IMR-90 (cell line): ENCODE measurements around the gene MIPEP. TPM values are rescaled to one million over a fixed set of nuclear protein-coding genes. Genes with fewer than 3 reads are reported as not detected.
A peak's percentile ranks its signal among the peaks of the same experiment; 100 is the strongest.

Source experiments
- ATAC-seq: fragments of 200-7000 bp; cut with Tn5 transposase; 2 replicates; pipeline ENCODE4 v1.9.1; 2020; ENCODE audit warnings: low read depth, mild to moderate bottlenecking, moderate library complexity
- BruUV-seq: library from RNA; stranded (reverse); fragments of 400-500 nt; replicated peaks from 2 replicates; lab custom pipeline; 2021; lab: Mats Ljungman, UMichigan
- CTCF ChIA-PET: fragments of 300-600 bp; formaldehyde crosslinking; extraction: SDS; loops from one replicate; lab custom pipeline; 2021; ENCODE audit warnings: antibody characterized with exemption; lab: Yijun Ruan, JAX
- POLR2A ChIA-PET: fragments of 300-600 bp; sonication (Branson Sonifier 250); formaldehyde crosslinking; loops from one replicate; lab custom pipeline; 2022; ENCODE audit warnings: antibody characterized with exemption; ENCODE audit not compliant: unreplicated experiment; lab: Charles Lee
- DNase-seq: peaks from one replicate; pipeline ENCODE4 v3.0.0; 2013
- H2AFZ ChIP-seq: replicated peaks from 2 replicates; pipeline ENCODE3; 2013; ENCODE audit warnings: low read length, mild to moderate bottlenecking; ENCODE audit not compliant: poor library complexity
- H2AK5ac ChIP-seq: 2 replicates; pipeline ENCODE4 v1.6.1; 2013; ENCODE audit warnings: low read depth, low read length, inconsistent platforms
- H2AK9ac ChIP-seq: replicated peaks from 2 replicates; pipeline ENCODE3; 2013; ENCODE audit warnings: mild to moderate bottlenecking, low read depth, low read length, moderate library complexity; ENCODE audit not compliant: poor library complexity
- H2BK120ac ChIP-seq: 2 replicates; pipeline ENCODE4 v1.6.1; 2013; ENCODE audit warnings: low read depth, low read length, inconsistent platforms
- H2BK15ac ChIP-seq: 3 replicates; pipeline ENCODE4 v1.6.1; 2013; ENCODE audit warnings: low read depth, low read length, inconsistent platforms
- H2BK20ac ChIP-seq: 2 replicates; pipeline ENCODE4 v1.6.1; 2013; ENCODE audit warnings: low read depth, mild to moderate bottlenecking, inconsistent platforms, low read length, moderate library complexity
- H2BK5ac ChIP-seq: 2 replicates; pipeline ENCODE4 v1.6.1; 2013; ENCODE audit warnings: mild to moderate bottlenecking, low read depth, low read length, inconsistent platforms; ENCODE audit not compliant: poor library complexity, severe bottlenecking
- H3K14ac ChIP-seq: replicated peaks from 2 replicates; pipeline ENCODE4 v1.6.1; 2013; ENCODE audit warnings: low read depth, low read length, inconsistent platforms
- H3K18ac ChIP-seq: 2 replicates; pipeline ENCODE4 v1.6.1; 2013; ENCODE audit warnings: low read depth, low read length, control low read depth
- H3K23ac ChIP-seq: 2 replicates; pipeline ENCODE4 v1.6.1; 2013; ENCODE audit warnings: low read depth, low read length, inconsistent platforms
- H3K27ac ChIP-seq: 2 replicates; pipeline ENCODE4 v1.5.1; 2013; ENCODE audit warnings: mild to moderate bottlenecking, control low read depth, low read length; ENCODE audit not compliant: insufficient read depth
- H3K27me3 ChIP-seq: 2 replicates; pipeline ENCODE4 v1.6.1; 2013; ENCODE audit warnings: low read length; ENCODE audit not compliant: control insufficient read depth, insufficient read depth
- H3K36me3 ChIP-seq: 2 replicates; pipeline ENCODE4 v1.6.1; 2013; ENCODE audit warnings: low read length, mixed read lengths; ENCODE audit not compliant: control insufficient read depth, insufficient read depth
- H3K4ac ChIP-seq: 2 replicates; pipeline ENCODE4 v1.6.1; 2013; ENCODE audit warnings: low read depth, low read length, inconsistent platforms
- H3K4me1 ChIP-seq: 2 replicates; pipeline ENCODE4 v1.6.1; 2013; ENCODE audit warnings: low read length, mixed read lengths; ENCODE audit not compliant: control insufficient read depth, insufficient read depth
- H3K4me2 ChIP-seq: 2 replicates; pipeline ENCODE4 v1.6.1; 2013; ENCODE audit warnings: low read depth, mild to moderate bottlenecking, control low read depth, low read length, moderate library complexity
- H3K4me3 ChIP-seq: 2 replicates; pipeline ENCODE4 v1.5.1; 2013; ENCODE audit warnings: low read depth, mild to moderate bottlenecking, control low read depth, low read length, moderate library complexity; ENCODE audit not compliant: insufficient read depth
- H3K56ac ChIP-seq: 2 replicates; pipeline ENCODE4 v1.6.1; 2013; ENCODE audit warnings: low read length, inconsistent platforms; ENCODE audit not compliant: insufficient read depth; ENCODE audit errors: extremely low read depth
- H3K79me1 ChIP-seq, 2 experiments: 2 replicates each; pipeline ENCODE4 v1.6.1; 2013; ENCODE audit warnings: low read length in 2 of 2, inconsistent platforms in 1 of 2, low read depth in 1 of 2
- H3K9ac ChIP-seq: 2 replicates; pipeline ENCODE4 v1.6.1; 2013; ENCODE audit warnings: low read depth, low read length, control low read depth
- H3K9me1 ChIP-seq: 2 replicates; pipeline ENCODE4 v1.6.1; 2013; ENCODE audit warnings: low read length, inconsistent platforms; ENCODE audit not compliant: insufficient read depth
- H3K9me3 ChIP-seq: 2 replicates; pipeline ENCODE4 v1.6.1; 2013; ENCODE audit warnings: low read length; ENCODE audit not compliant: control insufficient read depth, insufficient read depth
- H4K20me1 ChIP-seq: 2 replicates; pipeline ENCODE4 v1.6.1; 2013; ENCODE audit warnings: low read length, inconsistent platforms; ENCODE audit not compliant: insufficient read depth
- H4K5ac ChIP-seq: 2 replicates; pipeline ENCODE4 v1.6.1; 2013; ENCODE audit warnings: mild to moderate bottlenecking, low read depth, low read length, control low read depth
- H4K8ac ChIP-seq, 2 experiments: 2 replicates each; pipeline ENCODE4 v1.6.1; 2013; ENCODE audit warnings: low read depth in 2 of 2, low read length in 2 of 2, control low read depth in 1 of 2, inconsistent platforms in 1 of 2
- H4K91ac ChIP-seq: 2 replicates; pipeline ENCODE4 v1.6.1; 2013; ENCODE audit warnings: low read depth, low read length, inconsistent platforms; ENCODE audit not compliant: insufficient read depth
- BHLHE40 ChIP-seq: fragments of 150-350 bp; IDR thresholded peaks from 2 replicates; pipeline ENCODE4 v1.6.1; 2016; ENCODE audit warnings: mild to moderate bottlenecking, low read depth, low read length
- CEBPB ChIP-seq: IDR thresholded peaks from 2 replicates; pipeline ENCODE4 v1.6.1; 2012; ENCODE audit warnings: low read depth, low read length, improper control_type of control experiment
- CTCF ChIP-seq: conservative IDR thresholded peaks from 2 replicates; pipeline ENCODE4 v1.5.1; 2012; ENCODE audit warnings: mild to moderate bottlenecking, low read depth, low read length, improper control_type of control experiment
- ELK1 ChIP-seq: fragments of 150-350 bp; IDR thresholded peaks from 2 replicates; pipeline ENCODE4 v1.6.1; 2016; ENCODE audit warnings: low read depth, mild to moderate bottlenecking, low read length, moderate library complexity, borderline replicate concordance
- RAD21 ChIP-seq: IDR thresholded peaks from 2 replicates; pipeline ENCODE4 v1.6.1; 2012; ENCODE audit warnings: low read length, improper control_type of control experiment
- SMC3 ChIP-seq: fragments of 150-350 bp; IDR thresholded peaks from 2 replicates; pipeline ENCODE4 v1.6.1; 2016; ENCODE audit warnings: low read depth, mild to moderate bottlenecking, antibody characterized with exemption, low read length, moderate library complexity
- WGBS, 2 experiments: methylation state at CpG; one replicate each; pipeline versions ENCODE4 v1.1.5 to v1.1.7; 2013; ENCODE audit warnings: missing lambda C conversion rate in 2 of 2; ENCODE audit not compliant: insufficient read length in 1 of 2; ENCODE audit errors: extremely low coverage in 2 of 2; 5-methylcytosine and 5-hydroxymethylcytosine counted together
- dilution Hi-C: fragments of 300-500 bp; cut with HindIII; formaldehyde crosslinking; loops from one replicate; pipeline ENCODE4 v1.14.3; 2018; ENCODE audit warnings: low sequenced_read_pairs; ENCODE audit not compliant: unreplicated experiment
- in situ Hi-C: fragments of 300-500 bp; cut with MboI; formaldehyde crosslinking; loops from 3 replicates; pipeline ENCODE4 v1.14.3; 2019; ENCODE audit warnings: low sequenced_read_pairs, inconsistent platforms, mixed read lengths
- intact Hi-C: fragments of 100-400 bp; cut with micrococcal nuclease; formaldehyde crosslinking; loops from 2 replicates; pipeline ENCODE4 v1.10.0; 2022
- polyA plus RNA-seq, 3 experiments: library from polyadenylated mRNA; depleted of rRNA; stranded (reverse); fragments of >200 nt; gene quantifications; 2 replicates each; pipeline ENCODE4 v1.2.3, GENCODE V29; 2012; ENCODE audit warnings: low replicate concordance in 1 of 3
- total RNA-seq: library from RNA; depleted of rRNA; stranded (reverse); fragments of >200 nt; gene quantifications from 2 replicates; pipeline ENCODE4 v1.2.3, GENCODE V29; 2012

MIPEP gene
- total and polyA plus RNA-seq, 2 of the 4 experiments (the other 2 are of a cell fraction) = 15.0 to 21.5 TPM

DNA sequence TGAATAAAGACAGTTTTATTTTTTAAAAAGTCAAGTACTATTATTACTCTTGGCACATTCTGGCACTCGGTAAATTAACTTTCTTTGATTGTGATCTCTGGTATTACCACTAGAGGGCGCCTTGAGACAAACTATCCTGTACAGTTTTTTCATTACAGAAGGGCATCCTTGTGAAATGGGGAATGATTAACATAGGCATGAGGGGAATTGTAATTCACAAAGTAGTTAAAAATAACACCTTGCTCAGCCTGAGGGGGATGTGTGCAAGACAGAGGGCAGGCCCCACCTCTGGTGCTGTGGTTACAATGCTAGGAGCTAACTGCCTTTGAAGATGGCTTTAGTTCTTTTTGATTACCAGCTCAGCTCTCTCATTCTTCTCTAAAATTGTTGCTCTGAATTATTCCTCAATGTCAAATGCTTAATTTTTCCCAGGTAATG, 32.3 kb upstream of the MIPEP start:
- 0 out of 3 replicates have a peak overlapping the region, but pooled peaks have one; percentile 57 for H2BK15ac ChIP-seq
- H3K4ac ChIP-seq = peak overlapping the region; percentile 28; the same call in 1 of the 2 replicates
- ATAC-seq = peak; percentile 61
- intact Hi-C loops = loop anchor here (1.0 to 2.0 kb wide), 3 partner anchors 39 to 299 kb away; no protein-coding TSS in a partner anchor
- H4K20me1 ChIP-seq = no peaks in the 10 kb centered on the region
- peak overlapping the region; percentile 87; the same call in 1 of the 2 replicates for H2AK5ac ChIP-seq
- H2AK9ac ChIP-seq = no peak overlapping the region
- H3K9me1 ChIP-seq = no peaks in the 10 kb centered on the region
- POLR2A ChIA-PET = no interaction called here
- H3K18ac ChIP-seq = no peak overlapping the region
- 0 out of 4 replicates have a peak overlapping the region, but pooled peaks of 1 of the 2 experiments have one; percentile 47 for H4K8ac ChIP-seq
- H3K14ac ChIP-seq = no peak overlapping the region
- dilution Hi-C loops = no loop called here
- H3K36me3 ChIP-seq = no peaks in the 10 kb centered on the region
- no CpG with 5 or more reads among the region's 2 CpGs for WGBS, 2 experiments
- CTCF ChIA-PET = interaction anchor here (0.6 to 1.0 kb wide), 4 partner anchors 39 to 823 kb away, joined by 3 to 7 read pairs (median 4); no protein-coding TSS in a partner anchor
- H3K27me3 ChIP-seq = no peaks in the 10 kb centered on the region
- TF ChIP-seq ELK1 (no peak), RAD21 (peak; percentile 86), CTCF (peak; percentile 83), CEBPB (0 out of 2 replicates have a peak, but pooled peaks have one; percentile 40), BHLHE40 (no peak), SMC3 (peak; percentile 75)
- in situ Hi-C loops = no loop called here
- peak overlapping the region; percentile 59; the same call in 1 of the 2 replicates for H2BK20ac ChIP-seq
- H4K5ac ChIP-seq = no peak overlapping the region
- no peak overlapping the region for H3K4me3 ChIP-seq
- peak overlapping the region; percentile 81 for H2AFZ ChIP-seq
- DNase-seq = peak; percentile 66
- H3K27ac ChIP-seq = no peak overlapping the region
- H2BK5ac ChIP-seq = no peak overlapping the region
- no peak overlapping the region for H3K56ac ChIP-seq
- H3K23ac ChIP-seq = no peak overlapping the region
- no TSS peak for BruUV-seq
- no peak overlapping the region for H4K91ac ChIP-seq
- no peak overlapping the region for H2BK120ac ChIP-seq
- no peak overlapping the region for H3K9ac ChIP-seq
- H3K9me3 ChIP-seq = no peaks in the 10 kb centered on the region
- H3K79me1 ChIP-seq = no peaks in the 10 kb centered on the region
- H3K4me1 ChIP-seq = peaks cover 2% of the 10 kb centered on the region; the same call in 1 of the 2 replicates
- no peak overlapping the region for H3K4me2 ChIP-seq
